Vagina (tissue), 2 donors: ENCODE data around the gene LAIR2.

Experiments
- CTCF ChIP-seq, 3 experiments: fragments of 450-650 bp in 2 of 3; fragments of 200-600 bp in 1 of 3; sonication (generic) in 1 of 3; IDR thresholded peaks; one replicate each; pipeline ENCODE4 v1.5.1; 2017 to 2019; ENCODE audit warnings: antibody characterized with exemption in 3 of 3, mild to moderate bottlenecking in 2 of 3, moderate library complexity in 2 of 3
- POLR2A ChIP-seq, 2 donors: fragments of 450-650 bp; IDR thresholded peaks; one replicate each; pipeline ENCODE4 v1.6.1; 2017; ENCODE audit warnings: antibody characterized with exemption in 2 of 2, mild to moderate bottlenecking in 2 of 2, moderate library complexity in 2 of 2
- POLR2AphosphoS5 ChIP-seq, 2 donors: sonication (generic); formaldehyde crosslinking; IDR thresholded peaks; one replicate each; pipeline ENCODE4 v1.9.0; 2017; ENCODE audit warnings: antibody characterized with exemption in 2 of 2, mild to moderate bottlenecking in 2 of 2, low read depth in 1 of 2; ENCODE audit not compliant: insufficient read depth in 1 of 2

- TF ChIP-seq CTCF (IDR thresholded peaks at IDR 0.05) (no peak), POLR2AphosphoS5 (IDR thresholded peaks at IDR 0.05; ENCODE audit: insufficient read depth in 1 of 2, low read depth in 1 of 2) (no peak), POLR2A (IDR thresholded peaks at IDR 0.05) (no peak)
These were observed 32.2 kb upstream of the LAIR2 start for GRCh38 chr19:54470276-54470887.
